Measurements from ENCODE around the gene DNAJA1. TPM values are rescaled to one million over a fixed set of nuclear protein-coding genes. Genes with fewer than 3 reads are reported as not detected.

DNAJA1 gene
- total and polyA plus RNA-seq, 4 donors, result 60.9 to 96.6 (median 73.4) TPM

DNA sequence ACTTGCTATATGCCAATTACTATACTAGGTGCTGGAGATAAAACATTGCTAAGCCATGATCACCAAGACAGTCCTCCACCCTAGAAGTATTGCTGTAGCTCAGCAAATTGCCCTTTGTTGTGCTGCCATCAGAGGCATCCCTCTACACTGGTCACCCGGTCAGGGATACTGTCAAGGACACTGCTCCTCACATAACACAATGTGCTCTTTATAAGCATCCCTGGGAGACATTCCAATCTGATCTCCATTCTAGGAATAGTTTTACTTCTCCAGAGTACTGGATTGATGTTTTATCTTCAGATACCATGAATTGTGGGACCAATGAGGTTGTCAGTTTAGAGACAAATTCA, 10.4 kb upstream of the DNAJA1 start:
- H3K9me3 ChIP-seq (ENCODE audit: control insufficient read depth in 4 of 4, low read length in 3 of 4), result no peaks in the 10 kb centered on the region
- no peak overlapping the region for H3K9ac ChIP-seq (ENCODE audit: low read depth in 1 of 2, low read length in 2 of 2)
- no peak overlapping the region for H3K4me3 ChIP-seq (ENCODE audit: low read depth in 1 of 3, low read length in 3 of 3)
- TF ChIP-seq FOXA2 (IDR thresholded peaks at IDR 0.05), result no peak
- no peak for TF ChIP-seq RAD21 (IDR thresholded peaks at IDR 0.05)
- TF ChIP-seq RXRA (IDR thresholded peaks at IDR 0.05), result no peak
- no peak for TF ChIP-seq JUND (IDR thresholded peaks at IDR 0.05)
- TF ChIP-seq, protein P1, sequence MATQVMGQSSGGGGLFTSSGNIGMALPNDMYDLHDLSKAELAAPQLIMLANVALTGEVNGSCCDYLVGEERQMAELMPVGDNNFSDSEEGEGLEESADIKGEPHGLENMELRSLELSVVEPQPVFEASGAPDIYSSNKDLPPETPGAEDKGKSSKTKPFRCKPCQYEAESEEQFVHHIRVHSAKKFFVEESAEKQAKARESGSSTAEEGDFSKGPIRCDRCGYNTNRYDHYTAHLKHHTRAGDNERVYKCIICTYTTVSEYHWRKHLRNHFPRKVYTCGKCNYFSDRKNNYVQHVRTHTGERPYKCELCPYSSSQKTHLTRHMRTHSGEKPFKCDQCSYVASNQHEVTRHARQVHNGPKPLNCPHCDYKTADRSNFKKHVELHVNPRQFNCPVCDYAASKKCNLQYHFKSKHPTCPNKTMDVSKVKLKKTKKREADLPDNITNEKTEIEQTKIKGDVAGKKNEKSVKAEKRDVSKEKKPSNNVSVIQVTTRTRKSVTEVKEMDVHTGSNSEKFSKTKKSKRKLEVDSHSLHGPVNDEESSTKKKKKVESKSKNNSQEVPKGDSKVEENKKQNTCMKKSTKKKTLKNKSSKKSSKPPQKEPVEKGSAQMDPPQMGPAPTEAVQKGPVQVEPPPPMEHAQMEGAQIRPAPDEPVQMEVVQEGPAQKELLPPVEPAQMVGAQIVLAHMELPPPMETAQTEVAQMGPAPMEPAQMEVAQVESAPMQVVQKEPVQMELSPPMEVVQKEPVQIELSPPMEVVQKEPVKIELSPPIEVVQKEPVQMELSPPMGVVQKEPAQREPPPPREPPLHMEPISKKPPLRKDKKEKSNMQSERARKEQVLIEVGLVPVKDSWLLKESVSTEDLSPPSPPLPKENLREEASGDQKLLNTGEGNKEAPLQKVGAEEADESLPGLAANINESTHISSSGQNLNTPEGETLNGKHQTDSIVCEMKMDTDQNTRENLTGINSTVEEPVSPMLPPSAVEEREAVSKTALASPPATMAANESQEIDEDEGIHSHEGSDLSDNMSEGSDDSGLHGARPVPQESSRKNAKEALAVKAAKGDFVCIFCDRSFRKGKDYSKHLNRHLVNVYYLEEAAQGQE (IDR thresholded peaks at IDR 0.05), result no peak
- TF ChIP-seq HNF4G (IDR thresholded peaks at IDR 0.05), result no peak
- WGBS, result 96% methylated on average over 1 of the region's 1 CpG
- H3K4me1 ChIP-seq (ENCODE audit: control insufficient read depth in 4 of 4, insufficient read depth in 4 of 4, low read length in 3 of 4), result no peaks in the 10 kb centered on the region
- peaks cover 0 to 2% (median 0%) of the 10 kb centered on the region in 4 donors for H3K36me3 ChIP-seq (ENCODE audit: control insufficient read depth in 4 of 4, insufficient read depth in 3 of 4, low read depth in 1 of 4, low read length in 3 of 4)
- H3K27ac ChIP-seq (ENCODE audit: low read depth in 1 of 2, low read length in 2 of 2), result no peak overlapping the region
- H3K27me3 ChIP-seq (ENCODE audit: control insufficient read depth in 4 of 4, insufficient read depth in 4 of 4, low read length in 3 of 4), result no peaks in the 10 kb centered on the region
- DNase-seq (ENCODE audit: low spot score), result no peak

DNA sequence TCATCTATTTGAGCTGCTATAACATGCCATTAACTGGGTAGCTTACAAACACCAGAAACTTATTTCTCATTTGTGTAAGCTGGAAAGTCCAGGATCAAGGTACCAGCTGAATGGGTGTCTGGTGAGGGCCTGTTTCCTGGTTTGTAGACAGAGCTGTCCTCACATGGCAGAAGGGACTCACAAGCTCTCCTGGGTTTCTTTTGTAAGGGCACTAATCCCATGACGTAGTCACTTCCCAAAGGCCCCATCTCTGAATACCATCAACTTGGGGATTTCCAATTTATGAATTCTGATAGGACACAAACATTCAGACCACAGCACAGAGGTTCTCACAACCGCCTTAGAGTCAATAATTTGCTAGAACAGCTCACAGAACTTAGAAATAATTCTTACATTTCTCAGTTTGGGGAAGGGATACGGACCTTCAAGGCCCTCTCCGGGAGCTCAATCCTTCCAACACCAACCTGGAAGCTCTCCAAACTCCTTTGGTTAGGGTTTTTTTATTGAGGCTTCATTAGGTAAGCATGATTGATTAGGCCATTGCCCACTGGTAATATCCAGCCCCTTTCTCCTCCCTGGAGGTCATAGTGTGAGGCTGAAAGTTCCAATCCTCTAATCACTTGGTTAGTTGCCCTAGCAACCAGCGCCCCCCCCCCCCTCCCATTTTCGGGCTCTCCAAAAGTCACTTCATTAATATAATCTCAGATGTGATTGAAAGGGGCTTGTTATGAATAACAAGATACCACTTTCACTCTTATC, 7.6 kb upstream of the DNAJA1 start:
- no peak for TF ChIP-seq FOXA1 (IDR thresholded peaks at IDR 0.05)
- TF ChIP-seq, protein P2, sequence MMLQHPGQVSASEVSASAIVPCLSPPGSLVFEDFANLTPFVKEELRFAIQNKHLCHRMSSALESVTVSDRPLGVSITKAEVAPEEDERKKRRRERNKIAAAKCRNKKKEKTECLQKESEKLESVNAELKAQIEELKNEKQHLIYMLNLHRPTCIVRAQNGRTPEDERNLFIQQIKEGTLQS (IDR thresholded peaks at IDR 0.05), result no peak
- TF ChIP-seq RAD21 (IDR thresholded peaks at IDR 0.05), result no peak
- no peak for TF ChIP-seq EGR1 (IDR thresholded peaks at IDR 0.05; ENCODE audit: low read depth in 2 of 2)
- no peak for TF ChIP-seq HNF4G (IDR thresholded peaks at IDR 0.05)
- no peaks in the 10 kb centered on the region for H3K9me3 ChIP-seq (ENCODE audit: control insufficient read depth in 4 of 4, low read length in 3 of 4)
- H3K4me3 ChIP-seq (ENCODE audit: low read depth in 1 of 3, low read length in 3 of 3), result no peak overlapping the region
- no peak overlapping the region for H3K9ac ChIP-seq (ENCODE audit: low read depth in 1 of 2, low read length in 2 of 2)
- H3K4me1 ChIP-seq (ENCODE audit: control insufficient read depth in 4 of 4, insufficient read depth in 4 of 4, low read length in 3 of 4), result peaks cover 0 to 1% (median 0%) of the 10 kb centered on the region in 4 donors
- peaks cover 0 to 5% (median 2%) of the 10 kb centered on the region in 4 donors for H3K36me3 ChIP-seq (ENCODE audit: control insufficient read depth in 4 of 4, insufficient read depth in 3 of 4, low read depth in 1 of 4, low read length in 3 of 4)
- no peak for DNase-seq (ENCODE audit: low spot score)
- WGBS, result 92% methylated on average over 6 of the region's 6 CpGs
- H3K27me3 ChIP-seq (ENCODE audit: control insufficient read depth in 4 of 4, insufficient read depth in 4 of 4, low read length in 3 of 4), result no peaks in the 10 kb centered on the region
- H3K27ac ChIP-seq (ENCODE audit: low read depth in 1 of 2, low read length in 2 of 2), result no peak overlapping the region

- DNase-seq (ENCODE audit: low spot score), result no peak
- H3K27me3 ChIP-seq (ENCODE audit: control insufficient read depth in 4 of 4, insufficient read depth in 4 of 4, low read length in 3 of 4), result no peaks in the 10 kb centered on the region
- H3K27ac ChIP-seq (ENCODE audit: low read depth in 1 of 2, low read length in 2 of 2), result no peak overlapping the region
- peaks cover 0 to 5% (median 2%) of the 10 kb centered on the region in 4 donors for H3K36me3 ChIP-seq (ENCODE audit: control insufficient read depth in 4 of 4, insufficient read depth in 3 of 4, low read depth in 1 of 4, low read length in 3 of 4)
- H3K4me3 ChIP-seq (ENCODE audit: low read depth in 1 of 3, low read length in 3 of 3), result no peak overlapping the region
- WGBS, result 95% methylated on average over 25 of the region's 25 CpGs
- H3K9me3 ChIP-seq (ENCODE audit: control insufficient read depth in 4 of 4, low read length in 3 of 4), result no peaks in the 10 kb centered on the region
- peaks cover 0 to 18% (median 8%) of the 10 kb centered on the region in 4 donors for H3K4me1 ChIP-seq (ENCODE audit: control insufficient read depth in 4 of 4, insufficient read depth in 4 of 4, low read length in 3 of 4)
- no peak overlapping the region for H3K9ac ChIP-seq (ENCODE audit: low read depth in 1 of 2, low read length in 2 of 2)
- no peak for TF ChIP-seq FOXA2 (IDR thresholded peaks at IDR 0.05)
- TF ChIP-seq TAF1 (conservative IDR thresholded peaks at IDR 0.05), result no peak
- no peak for TF ChIP-seq RXRA (IDR thresholded peaks at IDR 0.05)
Measured at GRCh38 chr9:33019797-33020196, 5.3 kb upstream of the DNAJA1 start.

Data from liver (tissue), 9 donors.